CD4-positive, alpha-beta T cell (primary cell): ENCODE results near the gene RPL23. TPM values are rescaled to one million over a fixed set of nuclear protein-coding genes. Genes with fewer than 3 reads are reported as not detected.

Source experiments
- ATAC-seq: fragments of 200-7000 bp; cut with Tn5 transposase; one replicate; pipeline ENCODE4 v1.10.0; 2022; ENCODE audit warnings: mild to moderate bottlenecking; ENCODE audit not compliant: poor library complexity
- CTCF ChIA-PET: fragments of 350-600 bp; sonication (Branson Sonifier 250); formaldehyde crosslinking; loops from one replicate; lab custom pipeline; 2021; ENCODE audit warnings: antibody characterized with exemption, inconsistent platforms; lab: Charles Lee
- POLR2A ChIA-PET: fragments of 350-600 bp; sonication (Branson Sonifier 250); formaldehyde crosslinking; loops from one replicate; lab custom pipeline; 2021; ENCODE audit warnings: antibody characterized with exemption, inconsistent platforms; lab: Charles Lee
- DNase-seq, 14 experiments: peaks; one replicate each; pipeline ENCODE4 v3.0.0-alpha.2; 2013 to 2020; ENCODE audit warnings: mixed read lengths in 2 of 14
- H3K27ac ChIP-seq, 2 donors: one replicate each; pipeline versions ENCODE4 v1.5.1 to v1.7.0; 2013; ENCODE audit warnings: low read length in 2 of 2, low read depth in 1 of 2, mild to moderate bottlenecking in 1 of 2
- H3K27me3 ChIP-seq, 2 experiments: 1 replicate in 1 of 2; 2 replicates in 1 of 2; pipeline versions ENCODE4 v1.6.1 to v1.7.0; 2013; ENCODE audit warnings: low read length in 2 of 2, control low read depth in 1 of 2, mild to moderate bottlenecking in 1 of 2, moderate library complexity in 1 of 2; ENCODE audit not compliant: insufficient read depth in 2 of 2, control insufficient read depth in 1 of 2
- H3K36me3 ChIP-seq: one replicate; pipeline ENCODE4 v1.6.1; 2013; ENCODE audit warnings: low read length, control low read depth; ENCODE audit not compliant: insufficient read depth
- H3K4me1 ChIP-seq: one replicate; pipeline ENCODE4 v1.6.1; 2013; ENCODE audit warnings: low read length, control low read depth; ENCODE audit not compliant: insufficient read depth
- H3K4me3 ChIP-seq: one replicate; pipeline ENCODE4 v1.5.1; 2013; ENCODE audit warnings: mild to moderate bottlenecking, low read length, moderate library complexity
- H3K9me3 ChIP-seq, 2 experiments: 1 replicate in 1 of 2; 2 replicates in 1 of 2; pipeline versions ENCODE4 v1.6.1 to v1.7.0; 2013; ENCODE audit warnings: low read length in 2 of 2, mild to moderate bottlenecking in 2 of 2, control low read depth in 1 of 2, moderate library complexity in 1 of 2; ENCODE audit not compliant: control insufficient read depth in 1 of 2, insufficient read depth in 1 of 2
- H3K27ac Mint-ChIP-seq: one replicate; pipeline ENCODE4 v1.8.0; 2020; ENCODE audit warnings: mixed read lengths
- H3K27me3 Mint-ChIP-seq: one replicate; pipeline ENCODE4 v1.8.0; 2021; ENCODE audit warnings: mixed read lengths
- H3K36me3 Mint-ChIP-seq: one replicate; pipeline ENCODE4 v1.8.0; 2021; ENCODE audit warnings: low read depth, mixed read lengths
- H3K4me1 Mint-ChIP-seq: one replicate; pipeline ENCODE4 v1.8.0; 2021; ENCODE audit warnings: low read depth, mixed read lengths
- H3K4me3 Mint-ChIP-seq: one replicate; pipeline ENCODE4 v1.8.0; 2020; ENCODE audit warnings: mild to moderate bottlenecking, mixed read lengths
- H3K9me3 Mint-ChIP-seq: one replicate; pipeline ENCODE4 v1.8.0; 2020; ENCODE audit warnings: mixed read lengths
- intact Hi-C, 2 experiments: fragments of 100-400 bp; cut with DNase I in 1 of 2; cut with micrococcal nuclease in 1 of 2; formaldehyde crosslinking; loops; one replicate each; pipeline versions ENCODE4 v1.15.1 to v1.9.0; 2023 to 2025; cut with DNase I, micrococcal nuclease
- total RNA-seq, 174 experiments: library from RNA in 2 of 174; stranded (reverse) in 2 of 174; gene quantifications; one replicate each; pipeline ENCODE4 v1.2.3 and lab custom pipeline; 2021 to 2026
- TF ChIP-seq, protein P1 (sequence below): fragments of 200-600 bp; IDR thresholded peaks from one replicate; pipeline ENCODE4 v1.8.0; 2022; ENCODE audit warnings: antibody characterized with exemption, mild to moderate bottlenecking

RPL23 gene
- total RNA-seq, 2 experiments from 2014 or later = 2,293 to 2,296 TPM

GRCh38 chr17:38894276-38894675, 40.8 kb upstream of the RPL23 start:
- H3K36me3 ChIP-seq = peaks cover 65% of the 10 kb centered on the region
- H3K4me1 ChIP-seq = peaks cover 96% of the 10 kb centered on the region
- no peak overlapping the region for H3K4me3 ChIP-seq
- CTCF ChIA-PET = interaction anchor here (0.6 to 1.9 kb wide), 3 partner anchors 13 to 281 kb away, joined by 3 to 6 read pairs (median 3); no protein-coding TSS in a partner anchor
- peaks cover 88% of the 10 kb centered on the region for H3K4me1 Mint-ChIP-seq
- peaks cover 63% of the 10 kb centered on the region for H3K36me3 Mint-ChIP-seq
- peak overlapping the region; percentile 89 for H3K27ac Mint-ChIP-seq
- H3K27me3 Mint-ChIP-seq = no peaks in the 10 kb centered on the region
- H3K27me3 ChIP-seq = no peaks in the 10 kb centered on the region
- ATAC-seq (no peak), DNase-seq (no peak)
- peak overlapping the region; percentile 7 for H3K4me3 Mint-ChIP-seq
- H3K9me3 Mint-ChIP-seq = no peaks in the 10 kb centered on the region
- no peaks in the 10 kb centered on the region for H3K9me3 ChIP-seq
- TF ChIP-seq, protein P1, sequence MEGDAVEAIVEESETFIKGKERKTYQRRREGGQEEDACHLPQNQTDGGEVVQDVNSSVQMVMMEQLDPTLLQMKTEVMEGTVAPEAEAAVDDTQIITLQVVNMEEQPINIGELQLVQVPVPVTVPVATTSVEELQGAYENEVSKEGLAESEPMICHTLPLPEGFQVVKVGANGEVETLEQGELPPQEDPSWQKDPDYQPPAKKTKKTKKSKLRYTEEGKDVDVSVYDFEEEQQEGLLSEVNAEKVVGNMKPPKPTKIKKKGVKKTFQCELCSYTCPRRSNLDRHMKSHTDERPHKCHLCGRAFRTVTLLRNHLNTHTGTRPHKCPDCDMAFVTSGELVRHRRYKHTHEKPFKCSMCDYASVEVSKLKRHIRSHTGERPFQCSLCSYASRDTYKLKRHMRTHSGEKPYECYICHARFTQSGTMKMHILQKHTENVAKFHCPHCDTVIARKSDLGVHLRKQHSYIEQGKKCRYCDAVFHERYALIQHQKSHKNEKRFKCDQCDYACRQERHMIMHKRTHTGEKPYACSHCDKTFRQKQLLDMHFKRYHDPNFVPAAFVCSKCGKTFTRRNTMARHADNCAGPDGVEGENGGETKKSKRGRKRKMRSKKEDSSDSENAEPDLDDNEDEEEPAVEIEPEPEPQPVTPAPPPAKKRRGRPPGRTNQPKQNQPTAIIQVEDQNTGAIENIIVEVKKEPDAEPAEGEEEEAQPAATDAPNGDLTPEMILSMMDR = no peak
- intact Hi-C loops = no loop called here
- POLR2A ChIA-PET = interaction anchor here (0.6 to 4.5 kb wide), 5 partner anchors 10 to 66 kb away, joined by 3 to 56 read pairs (median 6); partner anchors contain the start of gene LASP1
- H3K27ac ChIP-seq = peak overlapping the region; percentile 37 to 65

DNA sequence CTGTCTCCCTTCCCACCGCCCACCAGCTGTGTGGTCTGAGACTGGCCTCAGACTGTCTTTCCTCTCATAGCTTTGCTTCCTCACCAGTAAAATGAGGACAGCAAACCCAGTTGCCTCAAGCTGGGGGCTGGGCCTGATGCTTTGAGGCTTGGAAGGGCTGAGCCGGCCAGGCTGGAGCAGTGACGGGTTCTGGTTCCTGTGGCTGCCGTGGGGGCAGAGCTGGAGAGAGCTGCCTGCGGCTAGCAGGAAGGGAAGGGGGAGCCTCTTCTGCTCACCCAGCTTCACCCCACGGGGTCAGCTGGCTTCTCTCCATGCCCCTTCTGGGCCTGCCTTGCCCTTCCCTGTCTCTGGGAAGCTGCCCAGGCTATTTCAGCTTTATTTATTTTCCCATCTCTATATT, 40.1 kb upstream of the RPL23 start:
- ChIA-PET POLR2A (interaction anchor here (0.6 to 4.5 kb wide), 5 partner anchors 9 to 40 kb away, joined by 3 to 56 read pairs (median 6); partner anchors contain the start of gene LASP1), CTCF (interaction anchor here (0.8 to 1.9 kb wide), 3 partner anchors 22 to 281 kb away, joined by 3 to 6 read pairs (median 3); no protein-coding TSS in a partner anchor)
- peaks cover 88% of the 10 kb centered on the region for H3K4me1 Mint-ChIP-seq
- no peak overlapping the region for H3K4me3 Mint-ChIP-seq
- intact Hi-C loops = no loop called here
- H3K4me1 ChIP-seq = peaks cover 96% of the 10 kb centered on the region
- no peak overlapping the region for H3K4me3 ChIP-seq
- H3K27ac ChIP-seq = peak overlapping the region; percentile 37 to 65
- DNase-seq (peak in 3 of 14 experiments; percentile 41 to 54 (median 53)), ATAC-seq (no peak)
- H3K36me3 Mint-ChIP-seq = peaks cover 65% of the 10 kb centered on the region
- no peaks in the 10 kb centered on the region for H3K27me3 ChIP-seq
- no peaks in the 10 kb centered on the region for H3K9me3 Mint-ChIP-seq
- peak overlapping the region; percentile 89 for H3K27ac Mint-ChIP-seq
- H3K9me3 ChIP-seq = no peaks in the 10 kb centered on the region
- no peaks in the 10 kb centered on the region for H3K27me3 Mint-ChIP-seq
- peaks cover 69% of the 10 kb centered on the region for H3K36me3 ChIP-seq
- TF ChIP-seq, protein P1 = no peak

GRCh38 chr17:38893113-38893512, 39.6 kb upstream of the RPL23 start:
- Histone ChIP-seq H3K36me3 (peaks cover 74% of the 10 kb centered on the region), H3K4me1 (peaks cover 96% of the 10 kb centered on the region), H3K9me3 (no peaks in the 10 kb centered on the region), H3K4me3 (no peak overlapping the region), H3K27ac (peak overlapping the region; percentile 37 to 65), H3K27me3 (no peaks in the 10 kb centered on the region)
- H3K9me3 Mint-ChIP-seq = no peaks in the 10 kb centered on the region
- ChIA-PET POLR2A (interaction anchor here (0.6 to 4.5 kb wide), 5 partner anchors 9 to 39 kb away, joined by 3 to 56 read pairs (median 6); partner anchors contain the start of gene LASP1), CTCF (interaction anchor here (0.8 to 1.9 kb wide), 3 partner anchors 21 to 282 kb away, joined by 3 to 6 read pairs (median 3); no protein-coding TSS in a partner anchor)
- H3K27me3 Mint-ChIP-seq = no peaks in the 10 kb centered on the region
- intact Hi-C loops = no loop called here
- DNase-seq (no peak), ATAC-seq (no peak)
- peaks cover 65% of the 10 kb centered on the region for H3K36me3 Mint-ChIP-seq
- H3K4me3 Mint-ChIP-seq = peak overlapping the region; percentile 17
- peaks cover 88% of the 10 kb centered on the region for H3K4me1 Mint-ChIP-seq
- TF ChIP-seq, protein P1 = no peak
- H3K27ac Mint-ChIP-seq = peak overlapping the region; percentile 89
